Measurements from ENCODE around the gene NCBP3.
"Not testable (repeated sequence)": the region's sequence is repeated elsewhere in the genome, so short reads cannot be mapped to it uniquely, and the experiment has no call there.

The NCBP3 gene

GRCh38 chr17:3847165-3847670, 1.2 kb upstream of the NCBP3 start:
- DNase-seq (ENCODE audit: low read depth) = no peak
- H3K4me3 ChIP-seq (replicated peaks; ENCODE audit: low read depth, low read length) = no peak overlapping the region
- no peak for TF ChIP-seq CTCF (IDR thresholded peaks at IDR 0.05; ENCODE audit: low read length, missing control alignments)

GRCh38 chr17:3846437-3847164, 555 bp upstream of the NCBP3 start:
- peak overlapping the region; percentile 30 for H3K4me3 ChIP-seq (replicated peaks; ENCODE audit: low read depth, low read length)
- no peak for DNase-seq (ENCODE audit: low read depth)

GRCh38 chr17:3845291-3845620, 790 bp downstream of the NCBP3 start:
- DNase-seq (ENCODE audit: low read depth) = no peak
- peak overlapping the region; percentile 91 for H3K4me3 ChIP-seq (replicated peaks; ENCODE audit: low read depth, low read length)
- TF ChIP-seq CTCF (IDR thresholded peaks at IDR 0.05; ENCODE audit: low read length, missing control alignments) = no peak

More at GRCh38 chr17:3846437-3847164, 555 bp upstream of the NCBP3 start:
- no peak for TF ChIP-seq CTCF (IDR thresholded peaks at IDR 0.05; ENCODE audit: low read length, missing control alignments)

GRCh38 chr17:3844556-3844955, 1.5 kb downstream of the NCBP3 start:
- not testable (repeated sequence) for DNase-seq (ENCODE audit: low read depth)
- H3K4me3 ChIP-seq (replicated peaks; ENCODE audit: low read depth, low read length) = peak overlapping the region; percentile 91

- peak; percentile 61 for DNase-seq (ENCODE audit: low read depth)
- no peak overlapping the region for H3K4me3 ChIP-seq (replicated peaks; ENCODE audit: low read depth, low read length)
- peak; percentile 75 for TF ChIP-seq CTCF (IDR thresholded peaks at IDR 0.05; ENCODE audit: low read length, missing control alignments)
Observed at GRCh38 chr17:3843935-3844516, 2.0 kb downstream of the NCBP3 start.

- H3K4me3 ChIP-seq (replicated peaks; ENCODE audit: low read depth, low read length) = no peak overlapping the region
- DNase-seq (ENCODE audit: low read depth) = no peak
- no peak for TF ChIP-seq CTCF (IDR thresholded peaks at IDR 0.05; ENCODE audit: low read length, missing control alignments)
Observed at GRCh38 chr17:3838206-3838605, 7.8 kb downstream of the NCBP3 start.

GRCh38 chr17:3836551-3836950, 9.5 kb downstream of the NCBP3 start:
- TF ChIP-seq CTCF (IDR thresholded peaks at IDR 0.05; ENCODE audit: low read length, missing control alignments) = no peak
- no peak overlapping the region for H3K4me3 ChIP-seq (replicated peaks; ENCODE audit: low read depth, low read length)
- DNase-seq (ENCODE audit: low read depth) = no peak
